H1 (cell line): Measurements from ENCODE around the gene CPNE8. TPM values are rescaled to one million over a fixed set of nuclear protein-coding genes. Genes with fewer than 3 reads are reported as not detected.

Source experiments
- TAF7 ChIP-seq: optimal IDR thresholded peaks from 2 replicates; pipeline ENCODE3; 2011; ENCODE audit warnings: low read depth, mild to moderate bottlenecking, inconsistent platforms, low read length, moderate library complexity, borderline replicate concordance
- TCF12 ChIP-seq: IDR thresholded peaks from 2 replicates; pipeline ENCODE4 v1.6.1; 2011; ENCODE audit warnings: low read depth, mild to moderate bottlenecking, low read length
- polyA plus RNA-seq, 7 experiments: library from polyadenylated mRNA; depleted of rRNA in 3 of 7; stranded (reverse) in 5 of 7; unstranded in 2 of 7; fragments of >200 nt in 5 of 7; fragments of 200-250 nt in 2 of 7; gene quantifications; 1 replicate in 5 of 7; 2 replicates in 1 of 7; 4 replicates in 1 of 7; pipeline versions ENCODE4 v1.2.1 to v1.2.3, GENCODE V29; 2011 to 2013; ENCODE audit warnings: missing spikeins in 2 of 7, mixed read lengths in 2 of 7
- total RNA-seq: library from RNA; stranded (reverse); fragmentation: NEBNext Ultra II Directional; extraction: Animal tissue kit (Norgen Biotek cat#: 25700); gene quantifications from 2 replicates; pipeline ENCODE4 v1.2.1, GENCODE V29; 2021

CPNE8 gene
- total and polyA plus RNA-seq, 2 of the 8 experiments (the other 6 are each of a cell fraction or from before 2014, with no cell fraction given), result 2.5 to 6.8 TPM

DNA sequence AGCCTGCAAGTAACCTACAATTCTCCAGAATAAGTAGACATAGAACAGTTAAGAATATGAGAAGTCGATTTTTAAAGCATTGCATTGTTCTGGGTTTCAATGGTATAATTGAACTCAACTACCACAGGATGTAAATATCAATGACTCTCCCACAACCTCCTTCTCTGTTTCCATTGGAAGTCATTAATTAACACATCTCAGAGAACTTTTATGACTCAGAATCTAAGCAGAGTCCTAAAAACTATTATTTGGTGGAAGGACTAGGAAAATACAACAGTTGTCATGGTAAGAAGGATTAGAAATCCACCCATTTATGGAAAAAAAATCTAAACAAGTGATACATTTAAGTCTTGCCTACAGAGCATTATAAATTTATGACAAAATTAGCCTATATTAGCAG is 21.1 kb upstream of the CPNE8 start (continued):
- TF ChIP-seq TCF12, result no peak
- TF ChIP-seq TAF7, result no peak
- TF ChIP-seq, all 59 proteins: peak for 0
